ENCODE data around the gene CEP350.

DNA sequence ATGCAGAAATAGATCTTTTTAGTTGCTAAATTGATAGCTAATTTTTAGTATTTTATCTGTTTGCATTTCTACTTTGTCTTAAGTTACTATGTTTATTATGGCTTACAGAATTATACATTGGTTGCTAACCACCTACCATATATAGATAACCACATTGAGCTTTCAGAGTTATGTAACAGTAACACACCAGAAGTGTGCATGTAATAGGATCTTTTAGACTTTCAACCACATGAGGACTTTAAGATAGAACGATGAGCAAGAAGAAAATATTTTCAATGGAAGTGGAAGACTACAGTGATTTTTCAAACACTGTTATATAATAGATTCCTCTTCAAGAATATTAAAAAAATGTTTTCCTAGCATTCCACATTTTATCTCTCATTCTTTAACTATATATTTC is 43.7 kb upstream of the CEP350 start:
- TF ChIP-seq, protein P1, sequence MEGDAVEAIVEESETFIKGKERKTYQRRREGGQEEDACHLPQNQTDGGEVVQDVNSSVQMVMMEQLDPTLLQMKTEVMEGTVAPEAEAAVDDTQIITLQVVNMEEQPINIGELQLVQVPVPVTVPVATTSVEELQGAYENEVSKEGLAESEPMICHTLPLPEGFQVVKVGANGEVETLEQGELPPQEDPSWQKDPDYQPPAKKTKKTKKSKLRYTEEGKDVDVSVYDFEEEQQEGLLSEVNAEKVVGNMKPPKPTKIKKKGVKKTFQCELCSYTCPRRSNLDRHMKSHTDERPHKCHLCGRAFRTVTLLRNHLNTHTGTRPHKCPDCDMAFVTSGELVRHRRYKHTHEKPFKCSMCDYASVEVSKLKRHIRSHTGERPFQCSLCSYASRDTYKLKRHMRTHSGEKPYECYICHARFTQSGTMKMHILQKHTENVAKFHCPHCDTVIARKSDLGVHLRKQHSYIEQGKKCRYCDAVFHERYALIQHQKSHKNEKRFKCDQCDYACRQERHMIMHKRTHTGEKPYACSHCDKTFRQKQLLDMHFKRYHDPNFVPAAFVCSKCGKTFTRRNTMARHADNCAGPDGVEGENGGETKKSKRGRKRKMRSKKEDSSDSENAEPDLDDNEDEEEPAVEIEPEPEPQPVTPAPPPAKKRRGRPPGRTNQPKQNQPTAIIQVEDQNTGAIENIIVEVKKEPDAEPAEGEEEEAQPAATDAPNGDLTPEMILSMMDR (conservative IDR thresholded peaks at IDR 0.05; ENCODE audit: low read length) = no peak
- no peak for TF ChIP-seq EZH2phosphoT487 (IDR thresholded peaks at IDR 0.05; ENCODE audit: borderline replicate concordance, low read depth, low read length)
